Measurements from ENCODE around the gene EBF3. TPM values are rescaled to one million over a fixed set of nuclear protein-coding genes. Genes with fewer than 3 reads are reported as not detected.

Gene EBF3
- total RNA-seq, 1 donor from 2014 or later, result 0.20 TPM

DNA sequence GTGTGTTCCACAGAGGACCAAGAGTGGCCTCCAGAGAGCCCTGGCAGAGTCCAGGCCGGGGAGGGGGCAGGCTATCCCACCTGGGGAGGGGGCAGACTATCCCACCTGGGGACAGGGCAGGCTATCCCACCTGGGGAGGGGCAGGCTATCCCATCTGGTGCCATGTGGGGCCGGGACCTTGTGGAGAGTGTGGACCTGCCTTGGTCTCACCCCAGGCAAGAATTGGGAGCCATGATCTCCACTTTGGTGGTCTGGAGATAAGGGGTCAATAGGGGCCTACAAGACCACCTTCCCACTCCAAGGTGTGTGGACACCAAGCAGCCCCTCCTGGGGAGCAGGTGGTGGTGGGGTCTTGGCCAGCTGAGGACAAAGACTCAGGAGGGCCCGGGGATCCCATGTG is 138.2 kb downstream of the EBF3 start:
- H3K4me3 ChIP-seq, result no peak overlapping the region
- H3K27me3 ChIP-seq, result no peaks in the 10 kb centered on the region
- no peak for ATAC-seq
- TF ChIP-seq, protein P1, sequence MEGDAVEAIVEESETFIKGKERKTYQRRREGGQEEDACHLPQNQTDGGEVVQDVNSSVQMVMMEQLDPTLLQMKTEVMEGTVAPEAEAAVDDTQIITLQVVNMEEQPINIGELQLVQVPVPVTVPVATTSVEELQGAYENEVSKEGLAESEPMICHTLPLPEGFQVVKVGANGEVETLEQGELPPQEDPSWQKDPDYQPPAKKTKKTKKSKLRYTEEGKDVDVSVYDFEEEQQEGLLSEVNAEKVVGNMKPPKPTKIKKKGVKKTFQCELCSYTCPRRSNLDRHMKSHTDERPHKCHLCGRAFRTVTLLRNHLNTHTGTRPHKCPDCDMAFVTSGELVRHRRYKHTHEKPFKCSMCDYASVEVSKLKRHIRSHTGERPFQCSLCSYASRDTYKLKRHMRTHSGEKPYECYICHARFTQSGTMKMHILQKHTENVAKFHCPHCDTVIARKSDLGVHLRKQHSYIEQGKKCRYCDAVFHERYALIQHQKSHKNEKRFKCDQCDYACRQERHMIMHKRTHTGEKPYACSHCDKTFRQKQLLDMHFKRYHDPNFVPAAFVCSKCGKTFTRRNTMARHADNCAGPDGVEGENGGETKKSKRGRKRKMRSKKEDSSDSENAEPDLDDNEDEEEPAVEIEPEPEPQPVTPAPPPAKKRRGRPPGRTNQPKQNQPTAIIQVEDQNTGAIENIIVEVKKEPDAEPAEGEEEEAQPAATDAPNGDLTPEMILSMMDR (IDR thresholded peaks at IDR 0.05), result no peak
- no peaks in the 10 kb centered on the region for H3K9me3 ChIP-seq
- H3K4me1 ChIP-seq, result no peaks in the 10 kb centered on the region
- intact Hi-C loops (cut with DNase I), result no loop called here
- no peak for DNase-seq
- no peak overlapping the region for H3K27ac ChIP-seq
- H3K36me3 ChIP-seq, result no peaks in the 10 kb centered on the region

DNA sequence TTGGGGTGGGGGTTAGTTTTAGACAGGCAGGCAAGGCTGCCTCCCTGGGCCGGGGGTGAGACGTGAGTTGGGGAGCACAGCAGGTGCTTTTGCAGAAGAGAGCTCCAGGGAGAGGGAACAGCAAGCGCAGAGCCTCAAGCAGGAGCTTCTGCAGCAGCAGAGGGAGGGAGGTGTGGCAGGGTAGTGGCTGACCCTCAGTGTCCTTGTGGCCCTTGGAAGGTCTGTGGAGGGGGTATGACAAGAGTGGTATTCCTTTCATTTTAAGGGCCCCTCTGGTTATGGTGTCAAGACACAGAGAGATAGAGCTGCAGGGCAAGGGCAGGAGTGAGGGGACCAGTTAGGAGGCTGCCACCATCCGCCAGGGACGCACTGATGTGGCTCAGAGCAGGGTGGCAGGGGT is 138.9 kb downstream of the EBF3 start:
- Histone ChIP-seq H3K36me3 (no peaks in the 10 kb centered on the region), H3K27me3 (no peaks in the 10 kb centered on the region), H3K4me3 (no peak overlapping the region), H3K9me3 (no peaks in the 10 kb centered on the region), H3K4me1 (no peaks in the 10 kb centered on the region), H3K27ac (no peak overlapping the region)
- no peak for DNase-seq
- no peak for ATAC-seq
- TF ChIP-seq, protein P1 (IDR thresholded peaks at IDR 0.05), result no peak
- intact Hi-C loops (cut with DNase I), result no loop called here

DNA sequence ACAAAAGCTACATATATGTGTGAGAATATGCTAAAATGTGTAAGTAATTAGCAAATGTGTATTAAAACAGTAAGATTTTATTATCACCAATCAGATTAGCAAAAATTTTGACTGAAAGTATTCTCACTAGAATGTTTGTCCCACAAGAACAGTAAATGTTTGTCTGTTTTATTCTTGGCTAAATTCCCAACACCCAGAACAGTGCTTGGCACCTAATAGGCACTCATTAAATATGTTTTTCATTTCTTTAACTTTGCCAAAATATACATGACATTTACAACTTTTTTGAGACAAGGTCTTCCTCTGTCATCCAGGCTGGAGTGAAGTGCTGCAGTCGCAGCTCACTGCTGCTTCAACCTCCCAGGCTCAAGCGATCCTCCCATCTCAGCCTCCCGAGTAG is 143.6 kb downstream of the EBF3 start:
- H3K27ac ChIP-seq, result no peak overlapping the region
- H3K4me1 ChIP-seq, result no peaks in the 10 kb centered on the region
- H3K9me3 ChIP-seq, result no peaks in the 10 kb centered on the region
- DNase-seq (no peak), ATAC-seq (no peak)
- H3K36me3 ChIP-seq, result no peaks in the 10 kb centered on the region
- no peak overlapping the region for H3K4me3 ChIP-seq
- TF ChIP-seq, protein P1 (IDR thresholded peaks at IDR 0.05), result no peak
- intact Hi-C loops (cut with DNase I), result no loop called here
- no peaks in the 10 kb centered on the region for H3K27me3 ChIP-seq

DNA sequence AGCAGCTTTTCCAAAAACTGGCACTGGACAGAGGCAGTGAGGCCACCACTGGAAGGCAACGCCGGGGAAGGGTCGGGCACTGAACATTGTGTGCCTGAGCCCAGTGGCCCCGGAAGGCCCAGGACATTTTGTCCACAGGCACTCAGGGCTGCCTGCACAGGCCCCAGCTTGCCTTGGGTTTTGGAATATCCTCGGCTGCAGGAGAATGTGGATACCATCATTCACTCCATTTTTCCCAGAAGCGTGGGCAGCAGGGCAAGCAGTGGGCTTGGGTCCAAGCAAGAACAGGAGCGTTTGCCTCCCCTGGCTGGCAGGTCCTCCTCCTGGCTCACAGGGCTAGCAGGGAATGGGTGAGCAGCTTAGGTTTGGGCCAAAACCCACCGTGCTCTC is 147.4 kb downstream of the EBF3 start:
- DNase-seq (no peak), ATAC-seq (no peak)
- no peaks in the 10 kb centered on the region for H3K27me3 ChIP-seq
- H3K4me3 ChIP-seq, result no peak overlapping the region
- no peaks in the 10 kb centered on the region for H3K4me1 ChIP-seq
- H3K27ac ChIP-seq, result no peak overlapping the region
- H3K9me3 ChIP-seq, result no peaks in the 10 kb centered on the region
- TF ChIP-seq, protein P1 (IDR thresholded peaks at IDR 0.05), result no peak
- intact Hi-C loops (cut with DNase I), result no loop called here
- H3K36me3 ChIP-seq, result no peaks in the 10 kb centered on the region

DNA sequence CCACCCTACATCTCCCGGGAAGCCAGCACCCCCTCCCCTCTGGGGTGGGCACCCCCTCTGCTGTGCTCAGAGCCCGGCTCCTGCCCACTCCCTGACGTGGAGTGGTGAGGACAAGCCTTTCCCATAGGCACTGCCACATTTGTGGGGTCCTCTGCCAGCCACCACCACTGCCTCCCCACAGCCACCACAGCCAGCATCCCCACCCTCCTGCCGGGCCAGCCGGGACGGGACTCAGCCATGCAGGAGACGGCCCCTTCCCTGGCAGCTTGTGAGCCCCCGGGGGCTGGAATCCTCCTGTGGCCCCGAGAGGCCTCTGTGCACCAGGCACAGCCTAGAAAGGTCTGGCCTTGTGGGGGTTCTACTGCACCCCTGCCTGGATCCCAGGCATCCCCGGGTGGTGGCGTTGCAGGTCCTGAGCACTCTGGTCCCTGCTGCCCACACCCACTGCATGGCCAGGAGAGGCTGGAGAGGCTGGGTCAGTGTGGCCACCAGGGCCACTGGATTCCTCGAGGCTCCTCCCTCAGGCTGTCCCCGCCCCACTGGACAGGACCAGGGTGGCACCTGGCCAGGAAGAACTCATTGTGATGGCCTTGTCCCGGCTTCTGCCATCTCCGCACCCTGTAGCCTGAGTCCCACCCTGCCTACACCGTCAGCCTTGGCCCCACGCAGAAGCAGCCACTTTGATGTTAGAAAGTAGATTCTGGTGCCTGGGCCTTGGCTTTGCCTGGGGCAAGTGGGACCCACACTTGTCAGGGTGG is 148.0 kb downstream of the EBF3 start:
- DNase-seq (no peak), ATAC-seq (peak; percentile 29)
- no peak overlapping the region for H3K27ac ChIP-seq
- intact Hi-C loops (cut with DNase I), result no loop called here
- H3K4me1 ChIP-seq, result no peaks in the 10 kb centered on the region
- no peaks in the 10 kb centered on the region for H3K27me3 ChIP-seq
- H3K36me3 ChIP-seq, result no peaks in the 10 kb centered on the region
- H3K9me3 ChIP-seq, result no peaks in the 10 kb centered on the region
- H3K4me3 ChIP-seq, result no peak overlapping the region
- TF ChIP-seq, protein P1 (IDR thresholded peaks at IDR 0.05), result no peak
